Kidney epithelial cell (primary cell): ENCODE results near the gene CSRNP3. TPM values are rescaled to one million over a fixed set of nuclear protein-coding genes. Genes with fewer than 3 reads are reported as not detected.

Experiments used
- DNase-seq: peaks from one replicate; pipeline ENCODE4 v3.0.0-alpha.2; 2010; ENCODE audit warnings: low read depth
- H3K27me3 ChIP-seq: 2 replicates; pipeline ENCODE4 v1.6.0; 2011; ENCODE audit warnings: low read length; ENCODE audit not compliant: control insufficient read depth, insufficient read depth
- H3K36me3 ChIP-seq: 2 replicates; pipeline ENCODE4 v1.5.1; 2011; ENCODE audit warnings: low read length; ENCODE audit not compliant: control insufficient read depth, insufficient read depth
- H3K4me3 ChIP-seq: 2 replicates; pipeline ENCODE4 v1.5.1; 2011; ENCODE audit warnings: low read depth, mild to moderate bottlenecking, control low read depth, low read length
- total RNA-seq: library from RNA; depleted of rRNA; stranded (reverse); fragments of >200 nt; gene quantifications from 2 replicates; pipeline ENCODE4 v1.2.3, GENCODE V29; 2015
- TF ChIP-seq, protein P1 (sequence below): IDR thresholded peaks from 2 replicates; pipeline ENCODE4 v1.5.1; 2011; ENCODE audit warnings: mild to moderate bottlenecking, moderate library complexity, low read length, control low read depth, inconsistent platforms; ENCODE audit not compliant: insufficient read depth, poor library complexity, severe bottlenecking

CSRNP3 gene
- total RNA-seq, 1 donor from 2014 or later, result 1.6 TPM

- H3K4me3 ChIP-seq, result no peak overlapping the region
- no peaks in the 10 kb centered on the region for H3K27me3 ChIP-seq
- no peak for DNase-seq
- TF ChIP-seq, protein P1, sequence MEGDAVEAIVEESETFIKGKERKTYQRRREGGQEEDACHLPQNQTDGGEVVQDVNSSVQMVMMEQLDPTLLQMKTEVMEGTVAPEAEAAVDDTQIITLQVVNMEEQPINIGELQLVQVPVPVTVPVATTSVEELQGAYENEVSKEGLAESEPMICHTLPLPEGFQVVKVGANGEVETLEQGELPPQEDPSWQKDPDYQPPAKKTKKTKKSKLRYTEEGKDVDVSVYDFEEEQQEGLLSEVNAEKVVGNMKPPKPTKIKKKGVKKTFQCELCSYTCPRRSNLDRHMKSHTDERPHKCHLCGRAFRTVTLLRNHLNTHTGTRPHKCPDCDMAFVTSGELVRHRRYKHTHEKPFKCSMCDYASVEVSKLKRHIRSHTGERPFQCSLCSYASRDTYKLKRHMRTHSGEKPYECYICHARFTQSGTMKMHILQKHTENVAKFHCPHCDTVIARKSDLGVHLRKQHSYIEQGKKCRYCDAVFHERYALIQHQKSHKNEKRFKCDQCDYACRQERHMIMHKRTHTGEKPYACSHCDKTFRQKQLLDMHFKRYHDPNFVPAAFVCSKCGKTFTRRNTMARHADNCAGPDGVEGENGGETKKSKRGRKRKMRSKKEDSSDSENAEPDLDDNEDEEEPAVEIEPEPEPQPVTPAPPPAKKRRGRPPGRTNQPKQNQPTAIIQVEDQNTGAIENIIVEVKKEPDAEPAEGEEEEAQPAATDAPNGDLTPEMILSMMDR, result no peak
- H3K36me3 ChIP-seq, result no peaks in the 10 kb centered on the region
Measured at GRCh38 chr2:165494573-165494972, 25.1 kb downstream of the CSRNP3 start.

GRCh38 chr2:165497659-165498317 is 28.3 kb downstream of the CSRNP3 start:
- Histone ChIP-seq H3K4me3 (no peak overlapping the region), H3K27me3 (no peaks in the 10 kb centered on the region), H3K36me3 (no peaks in the 10 kb centered on the region)
- no peak for DNase-seq
- TF ChIP-seq, protein P1, result no peak

- no peak for DNase-seq
- H3K27me3 ChIP-seq, result no peaks in the 10 kb centered on the region
- H3K36me3 ChIP-seq, result no peaks in the 10 kb centered on the region
- no peak overlapping the region for H3K4me3 ChIP-seq
- TF ChIP-seq, protein P1, result no peak
Measured at GRCh38 chr2:165499131-165499530, 29.6 kb downstream of the CSRNP3 start.

DNA sequence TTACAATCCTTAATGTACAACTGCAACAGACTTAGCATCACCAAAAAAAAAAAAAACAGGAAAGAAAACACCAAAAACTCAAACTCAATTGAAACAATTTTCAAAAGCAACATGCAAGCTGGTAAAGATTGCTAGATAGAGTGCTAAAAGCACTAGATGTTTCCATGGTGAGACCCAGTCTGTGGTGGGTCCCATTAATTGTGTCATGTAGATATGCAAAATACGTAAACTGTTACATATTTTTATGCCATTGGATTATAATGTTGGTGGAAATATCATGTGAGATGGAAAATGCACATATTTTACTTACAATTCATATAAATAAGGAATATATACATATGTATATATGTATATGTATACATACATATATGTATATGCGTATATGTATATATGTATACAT is 30.5 kb downstream of the CSRNP3 start:
- TF ChIP-seq, protein P1, result no peak
- DNase-seq, result no peak
- H3K4me3 ChIP-seq, result no peak overlapping the region

GRCh38 chr2:165500816-165501215 is 31.3 kb downstream of the CSRNP3 start:
- Histone ChIP-seq H3K4me3 (no peak overlapping the region), H3K36me3 (no peaks in the 10 kb centered on the region), H3K27me3 (no peaks in the 10 kb centered on the region)
- TF ChIP-seq, protein P1, result no peak
- DNase-seq, result no peak

More for the DNA sequence above, 30.5 kb downstream of the CSRNP3 start:
- Histone ChIP-seq H3K27me3 (no peaks in the 10 kb centered on the region), H3K36me3 (no peaks in the 10 kb centered on the region)

DNA sequence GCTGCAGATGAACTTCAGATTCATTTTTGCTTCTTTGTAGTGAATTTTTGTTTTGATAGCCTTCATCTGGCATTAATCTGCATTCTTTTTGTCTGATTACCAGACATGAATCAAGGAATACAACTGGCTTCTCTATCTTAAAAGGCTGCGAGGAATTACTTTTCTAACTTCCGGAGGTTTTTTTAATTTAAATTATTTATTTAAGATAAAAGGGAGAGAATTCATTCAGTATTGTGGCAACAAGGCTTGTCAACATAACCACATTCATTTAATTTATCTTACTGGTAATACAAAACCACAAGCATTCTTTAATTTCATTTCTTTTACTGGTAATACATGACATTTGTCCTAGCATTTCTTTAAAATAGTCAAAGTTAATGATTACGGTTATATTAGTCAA is 36.0 kb downstream of the CSRNP3 start:
- no peaks in the 10 kb centered on the region for H3K27me3 ChIP-seq
- H3K4me3 ChIP-seq, result no peak overlapping the region
- TF ChIP-seq, protein P1, result no peak
- no peaks in the 10 kb centered on the region for H3K36me3 ChIP-seq
- no peak for DNase-seq
